Activated CD4-positive, alpha-beta memory T cell treated with anti-CD3 and anti-CD28 coated beads, Interleukin-2, amount 10 ng/mL, durations not matched to agents 7 days and 5 days (primary cell): ENCODE results near the gene OR2L13. TPM values are rescaled to one million over a fixed set of nuclear protein-coding genes. Genes with fewer than 3 reads are reported as not detected.

Experiments
- CTCF ChIA-PET: fragments of 350-600 bp; sonication (Branson Sonifier 250); formaldehyde crosslinking; loops from one replicate; lab custom pipeline; 2021; ENCODE audit warnings: antibody characterized with exemption, inconsistent platforms; lab: Charles Lee
- POLR2A ChIA-PET: fragments of 350-600 bp; sonication (Branson Sonifier 250); formaldehyde crosslinking; loops from one replicate; lab custom pipeline; 2021; ENCODE audit warnings: antibody characterized with exemption; lab: Charles Lee
- DNase-seq: peaks from one replicate; pipeline ENCODE4 v3.0.0-alpha.2; 2020
- H3K27ac Mint-ChIP-seq: one replicate; pipeline ENCODE4 v1.8.0; 2021; ENCODE audit warnings: mild to moderate bottlenecking, mixed read lengths
- H3K27me3 Mint-ChIP-seq: one replicate; pipeline ENCODE4 v1.8.0; 2021; ENCODE audit warnings: mixed read lengths
- H3K36me3 Mint-ChIP-seq: one replicate; pipeline ENCODE4 v1.8.0; 2021; ENCODE audit warnings: low read depth, mixed read lengths
- H3K4me1 Mint-ChIP-seq: one replicate; pipeline ENCODE4 v1.8.0; 2021; ENCODE audit warnings: mixed read lengths
- H3K4me3 Mint-ChIP-seq: one replicate; pipeline ENCODE4 v1.8.0; 2021; ENCODE audit warnings: mild to moderate bottlenecking, mixed read lengths
- H3K9me3 Mint-ChIP-seq: one replicate; pipeline ENCODE4 v1.8.0; 2021; ENCODE audit warnings: mixed read lengths
- total RNA-seq, 2 experiments: library from RNA; stranded (reverse); gene quantifications; one replicate each; pipeline ENCODE4 v1.2.3, GENCODE V29; 2021

OR2L13 gene
- total RNA-seq, 2 experiments from 2014 or later, result not detected

- H3K27me3 Mint-ChIP-seq, result no peaks in the 10 kb centered on the region
- CTCF ChIA-PET, result no interaction called here
- no peak overlapping the region for H3K4me3 Mint-ChIP-seq
- no peak for DNase-seq
- no peaks in the 10 kb centered on the region for H3K36me3 Mint-ChIP-seq
- POLR2A ChIA-PET, result no interaction called here
- no peak overlapping the region for H3K27ac Mint-ChIP-seq
- H3K9me3 Mint-ChIP-seq, result no peaks in the 10 kb centered on the region
- no peaks in the 10 kb centered on the region for H3K4me1 Mint-ChIP-seq
Measured at GRCh38 chr1:248136811-248137210, 41.8 kb downstream of the OR2L13 start.

GRCh38 chr1:248140846-248141245, 45.9 kb downstream of the OR2L13 start:
- H3K36me3 Mint-ChIP-seq, result no peaks in the 10 kb centered on the region
- H3K27ac Mint-ChIP-seq, result no peak overlapping the region
- H3K9me3 Mint-ChIP-seq, result peaks cover 6% of the 10 kb centered on the region
- CTCF ChIA-PET, result no interaction called here
- H3K4me1 Mint-ChIP-seq, result no peaks in the 10 kb centered on the region
- H3K27me3 Mint-ChIP-seq, result no peaks in the 10 kb centered on the region
- no peak for DNase-seq
- POLR2A ChIA-PET, result no interaction called here
- no peak overlapping the region for H3K4me3 Mint-ChIP-seq

- no peaks in the 10 kb centered on the region for H3K36me3 Mint-ChIP-seq
- no peak overlapping the region for H3K27ac Mint-ChIP-seq
- H3K4me3 Mint-ChIP-seq, result no peak overlapping the region
- CTCF ChIA-PET, result no interaction called here
- no peak for DNase-seq
- POLR2A ChIA-PET, result no interaction called here
- peaks cover 6% of the 10 kb centered on the region for H3K9me3 Mint-ChIP-seq
- H3K4me1 Mint-ChIP-seq, result no peaks in the 10 kb centered on the region
- H3K27me3 Mint-ChIP-seq, result no peaks in the 10 kb centered on the region
Measured at GRCh38 chr1:248143311-248143710, 48.3 kb downstream of the OR2L13 start.

- Mint-ChIP-seq H3K27ac (no peak within 1 kb of the TSS), H3K9me3 (peaks cover 6% of the 10 kb centered on the region), H3K4me3 (no peak within 1 kb of the TSS), H3K27me3 (no peaks in the 10 kb centered on the region), H3K4me1 (no peaks in the 10 kb centered on the region), H3K36me3 (no peaks in the 10 kb centered on the region)
- CTCF ChIA-PET, result no interaction called here
- DNase-seq, result no peak
- POLR2A ChIA-PET, result no interaction called here
Measured at GRCh38 chr1:248144513-248145198, 49.7 kb downstream of the OR2L13 start, which contains the start of gene OR2M5. OR2M5 (plus strand) TSS chr1:248145148; CDS start chr1:248145148, 0 bp downstream.

Other genes with a start within 250 kb of the OR2L13 start
- gene TRIM58, start 238.0 kb upstream of the OR2L13 start, total RNA-seq, result under 1 TPM; 0.58 to 0.73 TPM
- under 1 TPM in 1 of 2 experiments, not detected in 1; 0.30 TPM for gene OR2W3, start 199.6 kb upstream of the OR2L13 start, total RNA-seq
- gene OR2T8, start 174.9 kb upstream of the OR2L13 start, total RNA-seq, result not detected
- not detected for gene OR2AJ1, start 170.3 kb upstream of the OR2L13 start, total RNA-seq
- gene OR2L8, start 146.3 kb upstream of the OR2L13 start, total RNA-seq, result not detected
- gene OR2AK2, start 130.0 kb upstream of the OR2L13 start, total RNA-seq, result not detected
- gene OR2L5, start 81.5 kb upstream of the OR2L13 start, total RNA-seq, result not detected
- under 1 TPM; 0.10 TPM for gene OR2L2, start 65.1 kb upstream of the OR2L13 start, total RNA-seq
- gene OR2L3, start 48.3 kb upstream of the OR2L13 start, total RNA-seq, result not detected
- gene OR2M5, start 50.0 kb downstream of the OR2L13 start, total RNA-seq, result not detected
- gene OR2M2, start 79.6 kb downstream of the OR2L13 start, total RNA-seq, result not detected
- not detected for gene OR2M3, start 102.1 kb downstream of the OR2L13 start, total RNA-seq
- not detected for gene OR2M4, start 136.2 kb downstream of the OR2L13 start, total RNA-seq
- not detected for gene OR2T33, start 182.8 kb downstream of the OR2L13 start, total RNA-seq
- gene OR2T12, start 208.2 kb downstream of the OR2L13 start, total RNA-seq, result not detected
- gene OR2M7, start 229.4 kb downstream of the OR2L13 start, total RNA-seq, result not detected